HG03159 (cell line): ENCODE results near the gene LRRC46.

ENCODE experiments used
- ATAC-seq: cut with Tn5 transposase; IDR thresholded peaks from one replicate; pipeline ENCODE4 v1.9.1; 2021; ENCODE audit warnings: mild to moderate bottlenecking, moderate library complexity; ENCODE audit not compliant: unreplicated experiment

The LRRC46 gene

GRCh38 chr17:47850692-47851573, 19.5 kb downstream of the LRRC46 start, which contains the start of gene SP6:
Gene SP6, minus strand, starts transcription at chr17:47851163. Its CDS starts 2,734 bp downstream, at chr17:47848429.
- ATAC-seq: no peak

GRCh38 chr17:47851764-47852112, 20.3 kb downstream of the LRRC46 start:
- ATAC-seq: no peak

GRCh38 chr17:47852113-47852949, 20.9 kb downstream of the LRRC46 start:
- ATAC-seq: no peak

- no peak for ATAC-seq
These were observed 22.1 kb downstream of the LRRC46 start for GRCh38 chr17:47853616-47854015.

GRCh38 chr17:47855737-47856136, 24.3 kb downstream of the LRRC46 start:
- no peak for ATAC-seq

- ATAC-seq: no peak
These were observed 25.4 kb downstream of the LRRC46 start for GRCh38 chr17:47856830-47857229.

GRCh38 chr17:47857551-47858455, 26.3 kb downstream of the LRRC46 start:
- no peak for ATAC-seq

- no peak for ATAC-seq
These were observed 28.9 kb downstream of the LRRC46 start for GRCh38 chr17:47860386-47860785.

- no peak for ATAC-seq
These were observed 31.4 kb downstream of the LRRC46 start for GRCh38 chr17:47862621-47863440.

GRCh38 chr17:47864791-47865216, 33.3 kb downstream of the LRRC46 start:
- ATAC-seq: no peak

- ATAC-seq: no peak
These were observed 35.5 kb downstream of the LRRC46 start for GRCh38 chr17:47866941-47867340.

- no peak for ATAC-seq
These were observed 36.5 kb downstream of the LRRC46 start for GRCh38 chr17:47867813-47868533.

GRCh38 chr17:47869114-47869513, 37.6 kb downstream of the LRRC46 start:
- ATAC-seq: no peak

- ATAC-seq: no peak
These were observed 38.6 kb downstream of the LRRC46 start for GRCh38 chr17:47870056-47870455.

GRCh38 chr17:47871048-47871447, 39.6 kb downstream of the LRRC46 start:
- ATAC-seq: no peak

GRCh38 chr17:47872019-47872650, 40.7 kb downstream of the LRRC46 start:
- no peak for ATAC-seq

- no peak for ATAC-seq
These were observed 41.2 kb downstream of the LRRC46 start for GRCh38 chr17:47872651-47873161.
